CD14-positive monocyte (primary cell): ENCODE measurements around the gene MATN4. TPM values are rescaled to one million over a fixed set of nuclear protein-coding genes. Genes with fewer than 3 reads are reported as not detected.

Source experiments
- DNase-seq, 3 donors: peaks; one replicate each; pipeline ENCODE4 v3.0.0-alpha.2; 2011 to 2022
- H2AFZ ChIP-seq: 2 replicates; pipeline ENCODE4 v1.6.0; 2012; ENCODE audit warnings: mild to moderate bottlenecking, low read depth, low read length, inconsistent platforms; ENCODE audit not compliant: insufficient read depth, poor library complexity, severe bottlenecking
- H3K27ac ChIP-seq, 2 donors: 1 replicate in 1 of 2; 2 replicates in 1 of 2; pipeline ENCODE4 v1.5.1; 2012 to 2013; ENCODE audit warnings: low read length in 2 of 2, control low read depth in 1 of 2, inconsistent platforms in 1 of 2, low read depth in 1 of 2, mild to moderate bottlenecking in 1 of 2
- H3K27me3 ChIP-seq, 2 donors: one replicate each; pipeline versions ENCODE4 v1.6.0 to v1.6.1; 2011 to 2013; ENCODE audit warnings: low read length in 2 of 2; ENCODE audit not compliant: control insufficient read depth in 2 of 2, insufficient read depth in 2 of 2
- H3K36me3 ChIP-seq, 2 donors: replicated peaks in 1 of 2; 1 replicate in 1 of 2; 2 replicates in 1 of 2; pipeline versions ENCODE4 v1.5.1 to v1.6.1; 2012 to 2013; ENCODE audit warnings: low read length in 2 of 2, control low read depth in 1 of 2, inconsistent platforms in 1 of 2, mild to moderate bottlenecking in 1 of 2; ENCODE audit not compliant: insufficient read depth in 2 of 2, control insufficient read depth in 1 of 2
- H3K4me1 ChIP-seq, 2 donors: 1 replicate in 1 of 2; 2 replicates in 1 of 2; pipeline versions ENCODE4 v1.5.1 to v1.6.1; 2012 to 2013; ENCODE audit warnings: low read length in 2 of 2, control low read depth in 1 of 2, inconsistent platforms in 1 of 2, mild to moderate bottlenecking in 1 of 2, moderate library complexity in 1 of 2; ENCODE audit not compliant: insufficient read depth in 2 of 2, control insufficient read depth in 1 of 2
- H3K4me2 ChIP-seq: replicated peaks from 2 replicates; pipeline ENCODE3; 2012; ENCODE audit warnings: low read length, moderate library complexity, mild to moderate bottlenecking; ENCODE audit not compliant: poor library complexity, severe bottlenecking; ENCODE audit errors: extremely low read depth
- H3K4me3 ChIP-seq, 3 experiments: fragments of 200-600 bp in 1 of 3; sonication (generic) in 1 of 3; replicated peaks in 1 of 3; 1 replicate in 2 of 3; 2 replicates in 1 of 3; pipeline ENCODE4 v1.5.1; 2011 to 2013; ENCODE audit warnings: low read length in 3 of 3, mild to moderate bottlenecking in 3 of 3, control low read depth in 2 of 3, low read depth in 2 of 3, inconsistent platforms in 1 of 3, moderate library complexity in 1 of 3
- H3K79me2 ChIP-seq: 2 replicates; pipeline ENCODE4 v1.6.0; 2012; ENCODE audit warnings: mild to moderate bottlenecking, control low read depth, inconsistent platforms, low read length, moderate library complexity; ENCODE audit not compliant: insufficient read depth
- H3K9ac ChIP-seq: 2 replicates; pipeline ENCODE4 v1.6.0; 2017; ENCODE audit warnings: low read length, mild to moderate bottlenecking; ENCODE audit not compliant: insufficient read depth, poor library complexity, severe bottlenecking
- H3K9me3 ChIP-seq, 2 donors: replicated peaks in 1 of 2; 1 replicate in 1 of 2; 2 replicates in 1 of 2; pipeline versions ENCODE4 v1.5.1 to v1.6.1; 2012 to 2013; ENCODE audit warnings: low read length in 2 of 2, control low read depth in 1 of 2; ENCODE audit not compliant: control insufficient read depth in 1 of 2, insufficient read depth in 1 of 2
- H4K20me1 ChIP-seq: 2 replicates; pipeline ENCODE4 v1.6.0; 2012; ENCODE audit warnings: mild to moderate bottlenecking, low read length, control low read depth, moderate library complexity; ENCODE audit not compliant: insufficient read depth
- H3K27ac Mint-ChIP-seq, 7 donors: one replicate each; pipeline ENCODE4 v1.8.0; 2020; ENCODE audit warnings: mild to moderate bottlenecking in 7 of 7, mixed read lengths in 7 of 7, moderate library complexity in 6 of 7, inconsistent platforms in 2 of 7
- H3K27me3 Mint-ChIP-seq, 3 donors: one replicate each; pipeline ENCODE4 v1.8.0; 2021 to 2022; ENCODE audit warnings: low read depth in 3 of 3, mild to moderate bottlenecking in 3 of 3, mixed read lengths in 3 of 3, moderate library complexity in 3 of 3, inconsistent platforms in 1 of 3
- H3K36me3 Mint-ChIP-seq, 2 donors: one replicate each; pipeline ENCODE4 v1.8.0; 2020; ENCODE audit warnings: mixed read lengths in 2 of 2, inconsistent platforms in 1 of 2, mild to moderate bottlenecking in 1 of 2
- H3K4me1 Mint-ChIP-seq: one replicate; pipeline ENCODE4 v1.8.0; 2020; ENCODE audit warnings: mild to moderate bottlenecking, mixed read lengths
- H3K4me3 Mint-ChIP-seq, 2 donors: one replicate each; pipeline ENCODE4 v1.8.0; 2020; ENCODE audit warnings: mild to moderate bottlenecking in 2 of 2, mixed read lengths in 2 of 2, moderate library complexity in 1 of 2
- H3K9me3 Mint-ChIP-seq, 7 donors: one replicate each; pipeline ENCODE4 v1.8.0; 2020 to 2022; ENCODE audit warnings: mixed read lengths in 7 of 7, mild to moderate bottlenecking in 6 of 7, moderate library complexity in 6 of 7, inconsistent platforms in 2 of 7
- CTCF ChIP-seq: fragments of 200-600 bp; IDR thresholded peaks from one replicate; pipeline ENCODE4 v1.8.0; 2022; ENCODE audit warnings: antibody characterized with exemption, mild to moderate bottlenecking
- WGBS: methylation state at CpG from one replicate; pipeline ENCODE4 v1.1.5; 2013; ENCODE audit warnings: missing lambda C conversion rate; ENCODE audit not compliant: insufficient coverage; 5-methylcytosine and 5-hydroxymethylcytosine counted together
- intact Hi-C, 2 donors: fragments of 100-400 bp; cut with micrococcal nuclease; formaldehyde crosslinking; loops; one replicate each; pipeline versions ENCODE4 v1.15.0 to v1.15.1; 2023
- polyA plus RNA-seq, 3 donors: library from polyadenylated mRNA; depleted of rRNA in 1 of 3; unstranded in 2 of 3; stranded (reverse) in 1 of 3; fragments of 300-500 nt in 2 of 3; fragments of >200 nt in 1 of 3; fragmentation: Illumina TruSeq in 2 of 3; gene quantifications; 1 replicate in 2 of 3; 2 replicates in 1 of 3; pipeline ENCODE4 v1.2.3, GENCODE V29; 2012 to 2021

MATN4 gene
- polyA plus RNA-seq, 3 donors, result not detected

- H3K4me1 Mint-ChIP-seq, result no peaks in the 10 kb centered on the region
- intact Hi-C loops, result no loop called here
- Histone ChIP-seq H3K27me3 (no peaks in the 10 kb centered on the region), H3K9me3 (no peaks in the 10 kb centered on the region), H3K79me2 (no peaks in the 10 kb centered on the region), H3K4me2 (no peak overlapping the region), H2AFZ (no peak overlapping the region), H3K4me3 (no peak overlapping the region), H3K4me1 (no peaks in the 10 kb centered on the region), H4K20me1 (no peaks in the 10 kb centered on the region), H3K9ac (no peak overlapping the region), H3K27ac (no peak overlapping the region), H3K36me3 (no peaks in the 10 kb centered on the region)
- peaks cover 0 to 2% (median 0%) of the 10 kb centered on the region in 7 donors for H3K9me3 Mint-ChIP-seq
- H3K27me3 Mint-ChIP-seq, result no peaks in the 10 kb centered on the region
- no peak for TF ChIP-seq CTCF
- peaks cover 6 to 19% of the 10 kb centered on the region in 2 donors for H3K36me3 Mint-ChIP-seq
- peak overlapping the region in 2 of 7 donors; percentile 22 to 72 for H3K27ac Mint-ChIP-seq
- H3K4me3 Mint-ChIP-seq, result no peak overlapping the region
- DNase-seq, result no peak
- WGBS, result 93% methylated on average over 10 of the region's 11 CpGs
These were observed 28.6 kb upstream of the MATN4 start for GRCh38 chr20:45336530-45337366.

- H3K9ac ChIP-seq, result no peak overlapping the region
- Mint-ChIP-seq H3K27me3 (peaks cover 0 to 2% (median 0%) of the 10 kb centered on the region in 3 donors), H3K27ac (no peak overlapping the region), H3K36me3 (peaks cover 9 to 37% of the 10 kb centered on the region in 2 donors), H3K4me3 (no peak overlapping the region), H3K9me3 (no peaks in the 10 kb centered on the region), H3K4me1 (no peaks in the 10 kb centered on the region)
- no peak overlapping the region for H3K4me2 ChIP-seq
- no peaks in the 10 kb centered on the region for H3K9me3 ChIP-seq
- no peaks in the 10 kb centered on the region for H3K4me1 ChIP-seq
- no peak for DNase-seq
- H4K20me1 ChIP-seq, result no peaks in the 10 kb centered on the region
- intact Hi-C loops, result no loop called here
- H2AFZ ChIP-seq, result no peak overlapping the region
- TF ChIP-seq CTCF, result no peak
- no peaks in the 10 kb centered on the region for H3K79me2 ChIP-seq
- no peaks in the 10 kb centered on the region for H3K27me3 ChIP-seq
- WGBS, result no CpG with 5 or more reads among the region's 3 CpGs
- peaks cover 0 to 29% of the 10 kb centered on the region in 2 donors for H3K36me3 ChIP-seq
- H3K4me3 ChIP-seq, result no peak overlapping the region
- H3K27ac ChIP-seq, result no peak overlapping the region
These were observed 22.4 kb upstream of the MATN4 start for GRCh38 chr20:45330476-45330875.
